ENCODE data around the gene PDLIM3. TPM values are rescaled to one million over a fixed set of nuclear protein-coding genes. Genes with fewer than 3 reads are reported as not detected.
A peak's percentile ranks its signal among the peaks of the same experiment; 100 is the strongest.

Gene PDLIM3
- total and polyA plus RNA-seq, 2 of the 13 experiments (the other 11 are each of a cell fraction or from before 2014, with no cell fraction given) = 5.9 to 14.0 TPM

DNA sequence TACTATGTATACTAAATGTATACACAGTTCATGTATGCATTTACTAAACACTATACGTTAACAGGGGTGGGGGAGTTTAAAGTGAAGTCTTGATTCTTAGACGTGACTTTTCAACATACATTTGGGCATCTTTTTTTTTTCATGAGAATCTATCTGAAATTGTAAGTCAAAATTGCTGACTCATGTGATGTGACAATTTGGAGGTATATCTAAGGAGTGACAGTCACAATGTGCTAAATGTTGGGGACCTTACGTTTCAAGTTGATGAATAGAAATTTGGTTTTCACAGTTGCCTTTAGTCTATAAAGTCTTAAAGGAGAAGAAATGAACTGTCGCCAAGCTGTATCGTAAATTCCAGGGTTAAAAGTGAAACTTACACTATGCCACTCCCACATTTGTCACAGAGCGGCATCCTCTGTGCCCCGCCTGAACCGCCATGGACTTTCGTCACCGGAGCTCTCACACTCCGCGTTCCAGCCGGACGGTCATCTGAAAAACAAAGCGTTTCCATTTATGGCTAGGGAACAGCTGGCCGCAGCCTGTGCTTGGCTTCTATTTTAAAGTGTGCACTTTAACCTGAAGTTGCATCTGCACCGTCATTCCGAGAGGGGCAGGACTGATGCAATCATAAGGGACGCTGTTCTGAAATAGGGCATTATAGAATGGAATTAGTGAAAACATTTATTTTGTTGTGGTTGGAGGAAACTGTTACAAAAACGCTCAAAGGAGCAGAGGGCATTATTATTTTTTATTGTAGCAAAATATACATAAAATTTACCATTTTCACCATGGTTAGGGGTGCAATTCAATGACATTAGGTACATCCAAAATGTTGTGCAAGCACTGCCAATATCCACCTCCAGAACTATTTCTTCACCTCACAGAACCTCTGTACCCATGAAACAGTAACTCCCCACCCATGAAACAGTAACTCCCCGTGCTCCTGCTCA, 30.9 kb downstream of the PDLIM3 start (continued):
- TF ChIP-seq ZNF670 (CRISPR knock-in tag; IDR thresholded peaks at IDR 0.05; ENCODE audit: borderline replicate concordance) = no peak
- TF ChIP-seq SAP130 (CRISPR knock-in tag; IDR thresholded peaks at IDR 0.05; ENCODE audit: low read depth) = peak; percentile 85
- TF ChIP-seq, protein P1, sequence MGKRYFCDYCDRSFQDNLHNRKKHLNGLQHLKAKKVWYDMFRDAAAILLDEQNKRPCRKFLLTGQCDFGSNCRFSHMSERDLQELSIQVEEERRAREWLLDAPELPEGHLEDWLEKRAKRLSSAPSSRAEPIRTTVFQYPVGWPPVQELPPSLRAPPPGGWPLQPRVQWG (CRISPR knock-in tag; IDR thresholded peaks at IDR 0.05; ENCODE audit: borderline replicate concordance, low read depth) = no peak
- no peak for TF ChIP-seq NFATC3 (CRISPR knock-in tag; IDR thresholded peaks at IDR 0.05)
- TF ChIP-seq, protein P2, sequence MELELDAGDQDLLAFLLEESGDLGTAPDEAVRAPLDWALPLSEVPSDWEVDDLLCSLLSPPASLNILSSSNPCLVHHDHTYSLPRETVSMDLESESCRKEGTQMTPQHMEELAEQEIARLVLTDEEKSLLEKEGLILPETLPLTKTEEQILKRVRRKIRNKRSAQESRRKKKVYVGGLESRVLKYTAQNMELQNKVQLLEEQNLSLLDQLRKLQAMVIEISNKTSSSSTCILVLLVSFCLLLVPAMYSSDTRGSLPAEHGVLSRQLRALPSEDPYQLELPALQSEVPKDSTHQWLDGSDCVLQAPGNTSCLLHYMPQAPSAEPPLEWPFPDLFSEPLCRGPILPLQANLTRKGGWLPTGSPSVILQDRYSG (CRISPR knock-in tag; IDR thresholded peaks at IDR 0.05) = no peak
- TF ChIP-seq ATF1 (CRISPR knock-in tag; IDR thresholded peaks at IDR 0.05) = 0 out of 2 replicates have a peak, but pooled peaks have one; percentile 34
- TF ChIP-seq ZNF317 (CRISPR knock-in tag; IDR thresholded peaks at IDR 0.05) = no peak
- TF ChIP-seq NFKBIZ (CRISPR knock-in tag; IDR thresholded peaks at IDR 0.05) = peak; percentile 33; the same call in 1 of the 2 replicates
- TF ChIP-seq STAT5B (CRISPR knock-in tag; IDR thresholded peaks at IDR 0.05) = no peak
- TF ChIP-seq, protein P3, sequence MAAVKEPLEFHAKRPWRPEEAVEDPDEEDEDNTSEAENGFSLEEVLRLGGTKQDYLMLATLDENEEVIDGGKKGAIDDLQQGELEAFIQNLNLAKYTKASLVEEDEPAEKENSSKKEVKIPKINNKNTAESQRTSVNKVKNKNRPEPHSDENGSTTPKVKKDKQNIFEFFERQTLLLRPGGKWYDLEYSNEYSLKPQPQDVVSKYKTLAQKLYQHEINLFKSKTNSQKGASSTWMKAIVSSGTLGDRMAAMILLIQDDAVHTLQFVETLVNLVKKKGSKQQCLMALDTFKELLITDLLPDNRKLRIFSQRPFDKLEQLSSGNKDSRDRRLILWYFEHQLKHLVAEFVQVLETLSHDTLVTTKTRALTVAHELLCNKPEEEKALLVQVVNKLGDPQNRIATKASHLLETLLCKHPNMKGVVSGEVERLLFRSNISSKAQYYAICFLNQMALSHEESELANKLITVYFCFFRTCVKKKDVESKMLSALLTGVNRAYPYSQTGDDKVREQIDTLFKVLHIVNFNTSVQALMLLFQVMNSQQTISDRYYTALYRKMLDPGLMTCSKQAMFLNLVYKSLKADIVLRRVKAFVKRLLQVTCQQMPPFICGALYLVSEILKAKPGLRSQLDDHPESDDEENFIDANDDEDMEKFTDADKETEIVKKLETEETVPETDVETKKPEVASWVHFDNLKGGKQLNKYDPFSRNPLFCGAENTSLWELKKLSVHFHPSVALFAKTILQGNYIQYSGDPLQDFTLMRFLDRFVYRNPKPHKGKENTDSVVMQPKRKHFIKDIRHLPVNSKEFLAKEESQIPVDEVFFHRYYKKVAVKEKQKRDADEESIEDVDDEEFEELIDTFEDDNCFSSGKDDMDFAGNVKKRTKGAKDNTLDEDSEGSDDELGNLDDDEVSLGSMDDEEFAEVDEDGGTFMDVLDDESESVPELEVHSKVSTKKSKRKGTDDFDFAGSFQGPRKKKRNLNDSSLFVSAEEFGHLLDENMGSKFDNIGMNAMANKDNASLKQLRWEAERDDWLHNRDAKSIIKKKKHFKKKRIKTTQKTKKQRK (IDR thresholded peaks at IDR 0.05; ENCODE audit: low read length) = no peak
- TF ChIP-seq, protein P4, sequence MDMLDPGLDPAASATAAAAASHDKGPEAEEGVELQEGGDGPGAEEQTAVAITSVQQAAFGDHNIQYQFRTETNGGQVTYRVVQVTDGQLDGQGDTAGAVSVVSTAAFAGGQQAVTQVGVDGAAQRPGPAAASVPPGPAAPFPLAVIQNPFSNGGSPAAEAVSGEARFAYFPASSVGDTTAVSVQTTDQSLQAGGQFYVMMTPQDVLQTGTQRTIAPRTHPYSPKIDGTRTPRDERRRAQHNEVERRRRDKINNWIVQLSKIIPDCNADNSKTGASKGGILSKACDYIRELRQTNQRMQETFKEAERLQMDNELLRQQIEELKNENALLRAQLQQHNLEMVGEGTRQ (IDR thresholded peaks at IDR 0.05; ENCODE audit: low read depth, low read length) = no peak
- TF ChIP-seq, protein P4 (CRISPR knock-in tag; IDR thresholded peaks at IDR 0.05; ENCODE audit: borderline replicate concordance) = peak; percentile 78; the same call in 1 of the 2 replicates
- 0 out of 2 replicates have a peak, but pooled peaks have one; percentile 53 for TF ChIP-seq HOXA5 (CRISPR knock-in tag; IDR thresholded peaks at IDR 0.05)
- peak; percentile 91 for TF ChIP-seq TEAD3 (CRISPR knock-in tag; optimal IDR thresholded peaks at IDR 0.05; ENCODE audit: borderline replicate concordance)
- 0 out of 2 replicates have a peak, but pooled peaks have one; percentile 17 for TF ChIP-seq ZNF777 (CRISPR knock-in tag; IDR thresholded peaks at IDR 0.05)
- TF ChIP-seq, protein P5, sequence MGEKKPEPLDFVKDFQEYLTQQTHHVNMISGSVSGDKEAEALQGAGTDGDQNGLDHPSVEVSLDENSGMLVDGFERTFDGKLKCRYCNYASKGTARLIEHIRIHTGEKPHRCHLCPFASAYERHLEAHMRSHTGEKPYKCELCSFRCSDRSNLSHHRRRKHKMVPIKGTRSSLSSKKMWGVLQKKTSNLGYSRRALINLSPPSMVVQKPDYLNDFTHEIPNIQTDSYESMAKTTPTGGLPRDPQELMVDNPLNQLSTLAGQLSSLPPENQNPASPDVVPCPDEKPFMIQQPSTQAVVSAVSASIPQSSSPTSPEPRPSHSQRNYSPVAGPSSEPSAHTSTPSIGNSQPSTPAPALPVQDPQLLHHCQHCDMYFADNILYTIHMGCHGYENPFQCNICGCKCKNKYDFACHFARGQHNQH (CRISPR knock-in tag; IDR thresholded peaks at IDR 0.05) = peak; percentile 66
- no peak for TF ChIP-seq ZBTB1 (CRISPR knock-in tag; IDR thresholded peaks at IDR 0.05; ENCODE audit: borderline replicate concordance)
- TF ChIP-seq, protein P6, sequence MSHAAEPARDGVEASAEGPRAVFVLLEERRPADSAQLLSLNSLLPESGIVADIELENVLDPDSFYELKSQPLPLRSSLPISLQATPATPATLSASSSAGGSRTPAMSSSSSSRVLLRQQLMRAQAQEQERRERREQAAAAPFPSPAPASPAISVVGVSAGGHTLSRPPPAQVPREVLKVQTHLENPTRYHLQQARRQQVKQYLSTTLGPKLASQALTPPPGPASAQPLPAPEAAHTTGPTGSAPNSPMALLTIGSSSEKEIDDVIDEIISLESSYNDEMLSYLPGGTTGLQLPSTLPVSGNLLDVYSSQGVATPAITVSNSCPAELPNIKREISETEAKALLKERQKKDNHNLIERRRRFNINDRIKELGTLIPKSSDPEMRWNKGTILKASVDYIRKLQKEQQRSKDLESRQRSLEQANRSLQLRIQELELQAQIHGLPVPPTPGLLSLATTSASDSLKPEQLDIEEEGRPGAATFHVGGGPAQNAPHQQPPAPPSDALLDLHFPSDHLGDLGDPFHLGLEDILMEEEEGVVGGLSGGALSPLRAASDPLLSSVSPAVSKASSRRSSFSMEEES (CRISPR knock-in tag; IDR thresholded peaks at IDR 0.05) = no peak
- no peak for TF ChIP-seq ZNF274 (CRISPR knock-in tag; IDR thresholded peaks at IDR 0.05)
- no peak for TF ChIP-seq BORCS8-MEF2B (CRISPR knock-in tag; IDR thresholded peaks at IDR 0.05)
